WTC11 (cell line): ENCODE results near the gene MRNIP. TPM values are rescaled to one million over a fixed set of nuclear protein-coding genes. Genes with fewer than 3 reads are reported as not detected.

Source experiments
- ATAC-seq: fragments of 200-7000 bp; cut with Tn5 transposase; 2 replicates; pipeline ENCODE4 v1.10.0; 2021; ENCODE audit warnings: mild to moderate bottlenecking, moderate library complexity
- CTCF ChIA-PET: fragments of 300-600 bp; sonication (Branson Sonifier 250); formaldehyde crosslinking; loops from one replicate; lab custom pipeline; 2021; ENCODE audit warnings: antibody characterized with exemption; lab: Charles Lee
- POLR2A ChIA-PET: fragments of 350-600 bp; sonication (Branson Sonifier 250); formaldehyde crosslinking; loops from one replicate; lab custom pipeline; 2021; ENCODE audit warnings: antibody characterized with exemption; lab: Charles Lee
- DNase-seq: peaks from one replicate; pipeline ENCODE4 v3.0.0; 2021; ENCODE audit warnings: low spot score
- H3K27ac Mint-ChIP-seq: 2 replicates; pipeline ENCODE4 v1.8.0; 2021; ENCODE audit warnings: mixed read lengths
- H3K27me3 Mint-ChIP-seq: 2 replicates; pipeline ENCODE4 v1.8.0; 2021; ENCODE audit warnings: low read depth, mild to moderate bottlenecking, moderate library complexity, mixed read lengths
- H3K36me3 Mint-ChIP-seq: 2 replicates; pipeline ENCODE4 v1.8.0; 2021; ENCODE audit warnings: mixed read lengths
- H3K4me1 Mint-ChIP-seq: 2 replicates; pipeline ENCODE4 v1.8.0; 2022; ENCODE audit warnings: mixed read lengths
- H3K4me3 Mint-ChIP-seq: 2 replicates; pipeline ENCODE4 v1.8.0; 2021; ENCODE audit warnings: mild to moderate bottlenecking, moderate library complexity, mixed read lengths
- H3K9me3 Mint-ChIP-seq: 2 replicates; pipeline ENCODE4 v1.8.0; 2021; ENCODE audit warnings: mixed read lengths
- AFF4 ChIP-seq: sonication (generic); formaldehyde crosslinking; IDR thresholded peaks from 2 replicates; pipeline ENCODE4 v1.8.1; 2023; ENCODE audit warnings: mild to moderate bottlenecking, missing genetic modification reagents, borderline replicate concordance
- ARID4B ChIP-seq: sonication (generic); formaldehyde crosslinking; IDR thresholded peaks from 2 replicates; pipeline ENCODE4 v1.8.0; 2023; ENCODE audit warnings: missing genetic modification reagents, mild to moderate bottlenecking, borderline replicate concordance
- ELF4 ChIP-seq: sonication (generic); formaldehyde crosslinking; IDR thresholded peaks from 2 replicates; pipeline ENCODE4 v1.8.1; 2022; ENCODE audit warnings: low read depth, mild to moderate bottlenecking, moderate library complexity, missing genetic modification reagents
- FOXK1 ChIP-seq: sonication (generic); formaldehyde crosslinking; IDR thresholded peaks from 2 replicates; pipeline ENCODE4 v1.8.0; 2022; ENCODE audit warnings: mild to moderate bottlenecking, moderate library complexity, missing genetic modification reagents
- SMAD3 ChIP-seq: sonication (generic); formaldehyde crosslinking; IDR thresholded peaks from 2 replicates; pipeline ENCODE4 v1.8.0; 2022; ENCODE audit warnings: missing genetic modification reagents, mild to moderate bottlenecking, borderline replicate concordance
- ZNF138 ChIP-seq: sonication (generic); formaldehyde crosslinking; conservative IDR thresholded peaks from 2 replicates; pipeline ENCODE4 v1.8.1; 2022; ENCODE audit warnings: mild to moderate bottlenecking, moderate library complexity, missing genetic modification reagents
- ZNF263 ChIP-seq: sonication (generic); formaldehyde crosslinking; IDR thresholded peaks from 2 replicates; pipeline ENCODE4 v1.8.1; 2022; ENCODE audit warnings: low read depth, mild to moderate bottlenecking, moderate library complexity, missing genetic modification reagents
- ZNF317 ChIP-seq: sonication (generic); formaldehyde crosslinking; IDR thresholded peaks from 2 replicates; pipeline ENCODE4 v1.8.1; 2023; ENCODE audit warnings: low read depth, mild to moderate bottlenecking, moderate library complexity, missing genetic modification reagents, borderline replicate concordance
- total RNA-seq: library from RNA; stranded (reverse); gene quantifications from 3 replicates; pipeline ENCODE4 v1.2.3, GENCODE V29; 2021
- TF ChIP-seq, protein P1 (sequence below): fragments of 200-600 bp; IDR thresholded peaks from 2 replicates; pipeline ENCODE4 v1.8.0; 2022; ENCODE audit warnings: antibody characterized with exemption
- TF ChIP-seq, protein P2 (sequence below): sonication (generic); formaldehyde crosslinking; IDR thresholded peaks from 2 replicates; pipeline ENCODE4 v1.8.1; 2022; ENCODE audit warnings: missing genetic modification reagents, borderline replicate concordance

MRNIP gene
- total RNA-seq, 1 experiment from 2014 or later = 42.0 TPM

DNA sequence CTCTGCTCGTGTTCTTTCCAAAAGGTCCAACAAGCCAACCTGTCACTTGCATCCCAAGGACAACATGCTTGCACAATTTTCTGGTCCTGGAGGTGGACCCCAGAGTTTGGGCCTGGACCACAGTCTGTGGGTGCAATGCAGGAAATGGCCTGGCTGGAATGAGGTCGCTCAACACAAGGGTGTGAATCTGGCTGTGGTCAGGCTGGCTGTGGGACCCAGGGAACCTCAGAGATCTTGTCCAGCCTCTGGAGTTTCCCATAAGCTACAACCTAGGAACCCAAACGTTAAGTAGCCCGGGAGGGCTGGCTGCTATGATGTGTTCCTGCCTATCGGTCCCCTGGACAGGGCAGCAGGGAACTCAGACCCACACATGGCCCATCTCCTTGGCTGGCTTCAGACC is 33.6 kb upstream of the MRNIP start (continued):
- no peak for TF ChIP-seq ARID4B (CRISPR knock-in tag)
- TF ChIP-seq FOXK1 (CRISPR knock-in tag) = no peak
- TF ChIP-seq, protein P1, sequence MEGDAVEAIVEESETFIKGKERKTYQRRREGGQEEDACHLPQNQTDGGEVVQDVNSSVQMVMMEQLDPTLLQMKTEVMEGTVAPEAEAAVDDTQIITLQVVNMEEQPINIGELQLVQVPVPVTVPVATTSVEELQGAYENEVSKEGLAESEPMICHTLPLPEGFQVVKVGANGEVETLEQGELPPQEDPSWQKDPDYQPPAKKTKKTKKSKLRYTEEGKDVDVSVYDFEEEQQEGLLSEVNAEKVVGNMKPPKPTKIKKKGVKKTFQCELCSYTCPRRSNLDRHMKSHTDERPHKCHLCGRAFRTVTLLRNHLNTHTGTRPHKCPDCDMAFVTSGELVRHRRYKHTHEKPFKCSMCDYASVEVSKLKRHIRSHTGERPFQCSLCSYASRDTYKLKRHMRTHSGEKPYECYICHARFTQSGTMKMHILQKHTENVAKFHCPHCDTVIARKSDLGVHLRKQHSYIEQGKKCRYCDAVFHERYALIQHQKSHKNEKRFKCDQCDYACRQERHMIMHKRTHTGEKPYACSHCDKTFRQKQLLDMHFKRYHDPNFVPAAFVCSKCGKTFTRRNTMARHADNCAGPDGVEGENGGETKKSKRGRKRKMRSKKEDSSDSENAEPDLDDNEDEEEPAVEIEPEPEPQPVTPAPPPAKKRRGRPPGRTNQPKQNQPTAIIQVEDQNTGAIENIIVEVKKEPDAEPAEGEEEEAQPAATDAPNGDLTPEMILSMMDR = no peak
- no peak for TF ChIP-seq AFF4 (CRISPR knock-in tag)
- no peak for TF ChIP-seq ELF4 (CRISPR knock-in tag)
- TF ChIP-seq, protein P2, sequence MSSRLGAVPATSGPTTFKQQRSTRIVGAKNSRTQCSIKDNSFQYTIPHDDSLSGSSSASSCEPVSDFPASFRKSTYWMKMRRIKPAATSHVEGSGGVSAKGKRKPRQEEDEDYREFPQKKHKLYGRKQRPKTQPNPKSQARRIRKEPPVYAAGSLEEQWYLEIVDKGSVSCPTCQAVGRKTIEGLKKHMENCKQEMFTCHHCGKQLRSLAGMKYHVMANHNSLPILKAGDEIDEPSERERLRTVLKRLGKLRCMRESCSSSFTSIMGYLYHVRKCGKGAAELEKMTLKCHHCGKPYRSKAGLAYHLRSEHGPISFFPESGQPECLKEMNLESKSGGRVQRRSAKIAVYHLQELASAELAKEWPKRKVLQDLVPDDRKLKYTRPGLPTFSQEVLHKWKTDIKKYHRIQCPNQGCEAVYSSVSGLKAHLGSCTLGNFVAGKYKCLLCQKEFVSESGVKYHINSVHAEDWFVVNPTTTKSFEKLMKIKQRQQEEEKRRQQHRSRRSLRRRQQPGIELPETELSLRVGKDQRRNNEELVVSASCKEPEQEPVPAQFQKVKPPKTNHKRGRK (CRISPR knock-in tag) = no peak
- TF ChIP-seq ZNF263 (CRISPR knock-in tag) = no peak
- TF ChIP-seq SMAD3 (CRISPR knock-in tag) = no peak
- no peak for TF ChIP-seq ZNF317 (CRISPR knock-in tag)

DNA sequence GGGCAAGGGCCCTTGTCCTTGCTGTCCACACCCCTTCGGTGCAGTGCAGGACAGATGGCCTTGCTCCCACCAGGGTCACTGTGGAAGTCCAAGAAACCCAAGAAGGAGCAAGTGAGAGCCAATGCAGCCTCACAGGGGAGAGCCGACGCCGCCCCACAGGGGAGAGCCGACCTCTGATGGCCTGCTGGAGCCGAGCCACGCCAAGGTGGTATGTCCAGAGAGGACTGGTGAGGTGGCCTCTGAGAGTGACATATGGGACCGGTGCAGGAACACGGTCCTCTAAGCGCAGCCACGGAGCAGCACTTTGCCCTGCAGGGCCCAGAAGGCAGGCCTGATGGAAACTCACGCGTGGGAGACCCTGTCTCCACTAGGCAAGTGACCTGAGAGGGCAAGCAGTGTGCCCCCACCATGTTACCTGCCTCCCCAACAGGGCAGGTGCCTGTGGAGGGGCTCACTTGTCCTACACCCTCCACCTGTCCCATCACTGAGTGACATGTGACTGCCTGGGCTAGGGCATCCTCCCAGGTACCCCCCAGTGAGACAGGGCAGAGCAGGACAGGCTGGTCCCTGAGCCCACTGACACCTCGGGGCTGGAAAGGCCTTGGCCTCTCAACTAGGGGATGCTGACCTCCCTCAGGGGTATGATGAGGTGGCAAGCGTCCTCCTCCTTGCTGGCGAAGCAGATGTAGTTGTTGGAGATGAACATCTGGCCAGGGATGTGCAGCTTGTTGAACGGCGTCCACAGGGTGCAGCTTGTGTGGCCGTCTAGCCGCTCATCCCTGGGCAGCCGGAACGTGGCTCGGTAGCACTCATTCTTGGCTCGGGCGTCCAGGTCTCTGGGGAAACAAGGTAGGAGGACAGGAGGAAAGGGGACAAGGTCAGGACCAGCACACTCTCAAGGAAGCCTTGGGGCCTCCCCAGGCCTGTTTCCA is 32.4 kb upstream of the MRNIP start:
- ChIA-PET POLR2A (no interaction called here), CTCF (no interaction called here)
- Mint-ChIP-seq H3K27me3 (no peaks in the 10 kb centered on the region), H3K4me3 (no peak overlapping the region), H3K27ac (no peak overlapping the region), H3K9me3 (no peaks in the 10 kb centered on the region), H3K36me3 (peaks cover 53% of the 10 kb centered on the region), H3K4me1 (peaks cover 11% of the 10 kb centered on the region)
- DNase-seq (no peak), ATAC-seq (no peak)
- no peak for TF ChIP-seq ZNF138 (CRISPR knock-in tag)
